GM12865 (cell line): ENCODE measurements around the gene TBC1D22A.
"Not testable (repeated sequence)": the region's sequence is repeated elsewhere in the genome, so short reads cannot be mapped to it uniquely, and the experiment has no call there.

Experiments used
- DNase-seq: peaks from one replicate; pipeline ENCODE4 v3.0.0; 2010; ENCODE audit warnings: low read depth
- H3K4me3 ChIP-seq: 2 replicates; pipeline ENCODE4 v1.5.1; 2011; ENCODE audit warnings: mild to moderate bottlenecking, low read depth, low read length, control low read depth
- TF ChIP-seq, protein P1 (sequence below): IDR thresholded peaks from 2 replicates; pipeline ENCODE4 v1.5.1; 2011; ENCODE audit warnings: low read length, control low read depth, low read depth, inconsistent platforms; ENCODE audit not compliant: insufficient read depth; ENCODE audit errors: missing control alignments

TBC1D22A gene

DNA sequence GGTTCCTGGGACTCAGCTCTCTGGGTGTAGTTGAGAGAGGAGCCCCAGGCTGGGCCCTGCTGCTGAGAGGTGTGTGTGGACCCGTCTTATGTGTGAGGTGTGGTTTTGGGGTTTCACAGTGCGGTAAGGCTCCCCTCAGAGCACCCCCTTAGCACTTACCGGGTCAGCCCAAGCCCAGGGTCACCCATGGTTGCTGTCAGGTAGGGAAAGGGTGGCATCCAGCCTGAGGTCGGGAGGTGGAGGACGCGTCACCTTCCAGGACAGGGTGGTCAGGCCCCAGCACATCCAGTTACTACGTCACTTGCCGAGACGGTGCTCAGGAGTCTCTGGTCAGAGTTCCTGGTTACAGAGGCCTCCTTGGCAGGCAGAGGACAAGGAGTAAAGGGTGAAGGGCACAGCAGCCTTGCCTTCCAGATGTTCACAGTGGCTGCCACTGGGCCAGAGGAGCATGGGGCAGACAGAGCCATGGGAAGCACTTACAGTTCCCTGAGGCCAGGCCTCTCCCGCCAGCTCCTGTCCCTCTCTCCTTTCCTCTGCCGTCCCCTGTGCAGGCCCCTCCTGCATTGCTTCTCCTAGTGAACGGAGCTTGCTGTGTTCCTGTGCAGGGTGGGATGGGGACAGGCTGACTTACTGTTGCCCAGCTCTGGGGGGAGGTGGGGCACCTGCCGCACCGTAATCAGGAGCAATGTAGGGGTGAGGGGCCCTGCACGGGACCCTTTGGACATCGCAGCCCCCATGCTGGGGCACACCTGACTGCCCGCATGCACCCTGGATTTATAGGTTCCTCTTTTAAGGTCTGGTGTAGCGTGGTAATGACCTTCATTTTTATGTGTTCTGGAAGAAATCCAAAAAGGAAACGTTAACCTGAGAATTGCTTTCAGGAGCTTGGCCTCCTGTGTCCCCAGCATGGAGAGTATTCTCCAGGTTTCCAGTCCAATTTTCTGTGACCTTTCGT, 285.9 kb downstream of the TBC1D22A start:
- H3K4me3 ChIP-seq: no peak overlapping the region
- TF ChIP-seq, protein P1, sequence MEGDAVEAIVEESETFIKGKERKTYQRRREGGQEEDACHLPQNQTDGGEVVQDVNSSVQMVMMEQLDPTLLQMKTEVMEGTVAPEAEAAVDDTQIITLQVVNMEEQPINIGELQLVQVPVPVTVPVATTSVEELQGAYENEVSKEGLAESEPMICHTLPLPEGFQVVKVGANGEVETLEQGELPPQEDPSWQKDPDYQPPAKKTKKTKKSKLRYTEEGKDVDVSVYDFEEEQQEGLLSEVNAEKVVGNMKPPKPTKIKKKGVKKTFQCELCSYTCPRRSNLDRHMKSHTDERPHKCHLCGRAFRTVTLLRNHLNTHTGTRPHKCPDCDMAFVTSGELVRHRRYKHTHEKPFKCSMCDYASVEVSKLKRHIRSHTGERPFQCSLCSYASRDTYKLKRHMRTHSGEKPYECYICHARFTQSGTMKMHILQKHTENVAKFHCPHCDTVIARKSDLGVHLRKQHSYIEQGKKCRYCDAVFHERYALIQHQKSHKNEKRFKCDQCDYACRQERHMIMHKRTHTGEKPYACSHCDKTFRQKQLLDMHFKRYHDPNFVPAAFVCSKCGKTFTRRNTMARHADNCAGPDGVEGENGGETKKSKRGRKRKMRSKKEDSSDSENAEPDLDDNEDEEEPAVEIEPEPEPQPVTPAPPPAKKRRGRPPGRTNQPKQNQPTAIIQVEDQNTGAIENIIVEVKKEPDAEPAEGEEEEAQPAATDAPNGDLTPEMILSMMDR: no peak
- DNase-seq: no peak

DNA sequence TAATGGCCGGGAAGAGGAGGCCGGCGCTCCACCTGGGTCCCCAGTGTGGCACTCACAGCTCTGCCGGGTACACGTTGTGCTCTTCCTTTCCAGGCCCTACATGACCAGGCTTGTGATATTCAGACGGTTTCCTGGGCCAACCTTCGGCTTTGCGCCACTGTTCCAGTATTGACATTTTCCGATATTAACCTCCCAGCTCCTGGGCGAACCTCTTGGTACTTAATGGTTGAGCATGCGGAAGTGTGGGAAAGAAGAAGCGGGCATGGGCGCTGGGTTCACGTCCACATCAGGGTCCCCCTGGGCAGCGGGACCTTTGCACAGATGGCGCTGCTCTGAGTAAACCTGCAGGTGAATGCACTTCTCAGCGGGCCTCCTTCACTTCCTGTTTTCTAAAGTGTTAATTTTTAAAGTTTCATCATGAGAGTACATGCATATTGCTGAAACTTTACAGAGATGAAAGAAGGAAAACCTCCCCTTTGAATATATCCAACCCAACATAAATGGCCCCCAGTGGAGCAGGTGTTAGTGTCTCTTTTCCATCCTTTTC, 286.7 kb downstream of the TBC1D22A start:
- no peak for DNase-seq
- no peak overlapping the region for H3K4me3 ChIP-seq
- TF ChIP-seq, protein P1: no peak

DNA sequence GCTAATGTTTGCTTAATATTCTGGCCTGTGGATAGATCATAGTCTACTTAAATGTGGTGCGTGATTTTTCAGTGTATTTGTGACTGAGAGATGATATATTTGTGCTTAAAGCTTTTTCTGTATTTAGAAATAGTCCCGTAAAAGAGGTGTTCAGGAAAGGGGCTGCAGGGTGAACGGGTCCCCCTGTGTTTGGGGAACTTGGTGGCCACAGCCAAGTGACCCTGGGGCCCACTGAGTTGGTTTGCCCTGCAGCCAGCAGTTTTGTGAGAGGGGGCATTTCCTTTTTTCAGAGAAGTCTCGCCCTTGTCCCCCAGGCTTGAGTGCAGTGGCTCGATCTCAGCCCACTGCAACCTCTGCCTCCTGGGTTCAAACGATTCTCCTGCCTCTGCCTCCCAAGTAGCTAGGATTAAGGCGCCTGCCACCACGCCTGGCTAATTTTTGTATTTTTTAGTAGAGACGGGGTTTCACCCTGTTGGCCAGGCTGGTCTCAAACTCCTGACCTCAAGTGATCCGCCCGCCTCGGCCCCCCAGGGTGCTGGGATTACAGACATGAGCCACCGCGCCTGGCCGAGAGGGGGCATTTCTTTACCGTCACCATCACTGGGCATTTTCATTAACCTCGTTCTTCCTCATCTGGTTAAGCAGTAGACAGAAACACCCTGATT, 287.4 kb downstream of the TBC1D22A start:
- DNase-seq, H3K4me3 ChIP-seq: not testable (repeated sequence)

DNA sequence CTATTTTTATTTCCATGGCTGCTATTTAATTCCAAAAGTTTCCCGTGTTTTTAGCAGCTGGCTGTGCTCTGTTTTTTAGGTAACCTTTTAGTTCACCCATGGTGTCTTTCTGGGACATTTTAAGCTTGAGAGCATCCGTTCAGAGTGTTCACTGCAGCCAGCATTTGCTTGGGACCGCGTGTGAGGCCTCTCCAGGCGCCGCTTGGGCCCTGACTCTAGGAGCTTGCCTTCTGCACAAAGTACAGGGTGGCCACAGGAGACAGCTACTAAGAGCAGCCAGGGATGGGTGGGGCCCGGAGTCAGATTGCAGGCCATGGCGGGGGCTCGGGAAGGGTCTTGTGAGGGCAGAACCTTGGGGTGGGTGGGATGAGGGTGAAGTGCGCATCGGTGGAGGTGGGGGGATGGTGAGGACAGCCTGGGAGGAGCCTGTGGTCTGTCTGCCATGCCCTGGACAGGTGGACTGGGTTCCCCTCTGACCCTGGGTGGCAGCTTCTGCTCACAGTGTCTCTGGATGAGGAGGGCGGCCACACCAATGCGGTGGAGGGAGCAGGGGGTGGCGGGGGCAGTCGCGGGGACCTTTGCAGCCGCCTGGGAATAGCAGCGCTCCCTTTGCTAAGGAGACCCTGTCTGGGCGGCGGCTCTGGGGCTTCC, 288.1 kb downstream of the TBC1D22A start:
- DNase-seq: no peak
- no peak overlapping the region for H3K4me3 ChIP-seq
- TF ChIP-seq, protein P1: no peak

DNA sequence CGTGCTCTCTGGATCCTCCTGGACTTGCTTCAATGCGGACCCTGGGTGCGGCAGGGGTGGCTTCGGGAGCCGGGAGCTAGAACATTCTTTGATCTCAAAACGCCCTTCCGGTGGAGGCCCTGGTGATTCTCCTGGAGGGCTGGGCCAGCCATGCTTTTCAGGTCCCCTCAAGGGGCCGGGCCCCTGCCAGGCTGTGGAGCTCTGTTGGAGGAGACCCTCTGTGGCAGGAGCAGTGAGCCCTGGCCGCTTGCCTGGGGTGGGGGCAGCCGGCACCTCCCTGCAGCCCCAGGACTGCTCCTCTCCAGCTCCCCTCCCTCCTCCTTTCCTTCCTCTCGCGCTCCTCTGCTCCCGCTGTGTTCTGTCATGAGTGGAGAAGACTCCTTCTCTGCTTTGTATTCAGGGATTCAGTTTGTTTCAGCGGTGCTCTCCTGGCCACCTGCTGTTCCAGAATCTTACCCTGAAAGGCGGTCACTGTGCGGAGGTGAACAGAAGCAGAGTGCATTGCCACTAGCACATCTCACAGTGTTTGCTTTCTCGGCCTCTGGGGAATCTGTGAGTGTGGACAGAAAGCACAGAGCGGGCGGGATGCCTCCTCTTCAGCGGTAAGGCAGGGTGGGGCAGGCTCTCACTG, 289.1 kb downstream of the TBC1D22A start:
- no peak for DNase-seq
- no peak overlapping the region for H3K4me3 ChIP-seq
- TF ChIP-seq, protein P1: no peak

DNA sequence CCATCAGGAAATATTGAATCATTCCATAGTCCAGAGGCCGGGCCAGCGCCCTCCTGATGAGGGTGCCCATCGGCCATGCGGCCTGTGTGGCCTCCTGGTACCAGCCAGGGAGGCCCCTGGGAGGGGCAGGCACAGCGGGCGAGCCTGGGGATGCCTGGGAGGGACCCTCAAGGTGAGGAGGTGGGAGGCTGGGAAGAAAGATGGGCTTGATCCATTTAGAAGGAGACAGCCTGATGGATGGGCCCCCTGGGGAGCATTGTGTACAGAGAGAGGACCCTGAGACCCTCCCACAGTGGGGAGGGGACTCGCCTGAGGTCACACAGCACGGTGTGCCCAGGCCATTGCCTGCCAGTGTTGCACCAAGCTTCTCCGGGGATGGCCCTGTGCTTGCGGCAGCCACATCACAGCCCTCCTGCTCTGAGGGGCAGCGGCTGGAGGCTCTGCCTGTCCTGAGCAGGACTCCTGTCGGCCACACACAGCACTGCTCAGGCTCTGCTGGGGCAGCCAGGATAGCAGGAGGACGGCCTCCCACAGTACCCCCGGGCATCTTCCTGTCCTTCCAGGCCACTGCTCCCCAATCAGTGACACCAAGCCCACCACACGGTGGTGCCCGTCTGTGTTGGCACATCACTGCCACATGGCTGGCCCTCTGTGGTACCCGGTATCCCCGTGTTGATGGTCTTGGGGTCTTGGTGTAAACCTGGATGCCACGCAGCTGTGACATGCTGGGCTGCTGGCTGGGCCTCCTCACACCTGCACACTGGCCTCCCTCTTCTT, 290.0 kb downstream of the TBC1D22A start:
- no peak overlapping the region for H3K4me3 ChIP-seq
- TF ChIP-seq, protein P1: no peak
- no peak for DNase-seq
